HEK293T (cell line): ENCODE data around the gene SFSWAP.

Experiments
- CTCF ChIA-PET: fragments of 350-600 bp; formaldehyde crosslinking; extraction: SDS; loops from one replicate; lab custom pipeline; 2021; ENCODE audit warnings: antibody characterized with exemption, inconsistent platforms; lab: Yijun Ruan, JAX
- POLR2A ChIA-PET: fragments of 350-600 bp; formaldehyde crosslinking; extraction: SDS; loops from one replicate; lab custom pipeline; 2020; ENCODE audit warnings: antibody characterized with exemption, inconsistent platforms; lab: Yijun Ruan, JAX
- DNase-seq: peaks from one replicate; pipeline ENCODE4 v3.0.0; 2012; ENCODE audit warnings: mixed read lengths; ENCODE audit errors: extremely low spot score
- ARNT ChIP-seq: fragments of 450-650 bp; IDR thresholded peaks from 2 replicates; pipeline ENCODE4 v1.6.1; 2017; ENCODE audit warnings: mild to moderate bottlenecking
- BHLHE40 ChIP-seq: fragments of 450-650 bp; IDR thresholded peaks from 2 replicates; pipeline ENCODE4 v1.6.1; 2016; ENCODE audit warnings: mild to moderate bottlenecking, moderate library complexity, borderline replicate concordance
- CTBP1 ChIP-seq: fragments of 450-650 bp; IDR thresholded peaks from 2 replicates; pipeline ENCODE4 v1.6.1; 2016; ENCODE audit warnings: borderline replicate concordance
- ELF4 ChIP-seq: fragments of 450-650 bp; IDR thresholded peaks from 2 replicates; pipeline ENCODE4 v1.6.1; 2017; ENCODE audit warnings: antibody characterized with exemption
- FOXA1 ChIP-seq: fragments of 450-650 bp; IDR thresholded peaks from 2 replicates; pipeline ENCODE4 v1.6.1; 2016; ENCODE audit warnings: mild to moderate bottlenecking
- FOXK2 ChIP-seq: fragments of 450-650 bp; IDR thresholded peaks from 2 replicates; pipeline ENCODE4 v1.6.1; 2016; ENCODE audit warnings: mild to moderate bottlenecking
- FOXM1 ChIP-seq: fragments of 450-650 bp; IDR thresholded peaks from 2 replicates; pipeline ENCODE4 v1.6.1; 2017; ENCODE audit warnings: mild to moderate bottlenecking, borderline replicate concordance
- HDGF ChIP-seq: fragments of 450-650 bp; IDR thresholded peaks from 2 replicates; pipeline ENCODE4 v1.6.1; 2017; ENCODE audit warnings: antibody characterized with exemption, borderline replicate concordance
- L3MBTL2 ChIP-seq: fragments of 450-650 bp; conservative IDR thresholded peaks from 2 replicates; pipeline ENCODE4 v1.6.1; 2016; ENCODE audit warnings: mild to moderate bottlenecking
- LEF1 ChIP-seq: fragments of 450-650 bp; IDR thresholded peaks from 2 replicates; pipeline ENCODE4 v1.6.1; 2017; ENCODE audit warnings: mild to moderate bottlenecking, borderline replicate concordance
- NFRKB ChIP-seq: fragments of 450-650 bp; IDR thresholded peaks from 2 replicates; pipeline ENCODE4 v1.6.1; 2016; ENCODE audit warnings: mild to moderate bottlenecking, moderate library complexity
- PKNOX1 ChIP-seq: fragments of 450-650 bp; IDR thresholded peaks from 2 replicates; pipeline ENCODE4 v1.6.1; 2016
- SP1 ChIP-seq: fragments of 450-650 bp; IDR thresholded peaks from 2 replicates; pipeline ENCODE4 v1.6.1; 2017
- SUZ12 ChIP-seq: fragments of 450-650 bp; IDR thresholded peaks from 2 replicates; pipeline ENCODE4 v1.6.1; 2016; ENCODE audit warnings: mild to moderate bottlenecking
- TARDBP ChIP-seq: fragments of 450-650 bp; IDR thresholded peaks from 2 replicates; pipeline ENCODE4 v1.6.1; 2016
- ZNF384 ChIP-seq: fragments of 450-650 bp; IDR thresholded peaks from 2 replicates; pipeline ENCODE4 v1.6.1; 2016

SFSWAP gene

GRCh38 chr12:131843527-131843926 is 132.6 kb downstream of the SFSWAP start:
- ChIA-PET CTCF (interaction anchor here (0.7 kb wide), 1 partner anchor 13 kb away, joined by 3 read pairs; no protein-coding TSS in a partner anchor), POLR2A (no interaction called here)
- DNase-seq, result no peak
- TF ChIP-seq FOXM1 (no peak), SUZ12 (no peak), CTBP1 (no peak), NFRKB (no peak), HDGF (no peak), PKNOX1 (no peak), ARNT (no peak), FOXA1 (no peak), FOXK2 (no peak)

DNA sequence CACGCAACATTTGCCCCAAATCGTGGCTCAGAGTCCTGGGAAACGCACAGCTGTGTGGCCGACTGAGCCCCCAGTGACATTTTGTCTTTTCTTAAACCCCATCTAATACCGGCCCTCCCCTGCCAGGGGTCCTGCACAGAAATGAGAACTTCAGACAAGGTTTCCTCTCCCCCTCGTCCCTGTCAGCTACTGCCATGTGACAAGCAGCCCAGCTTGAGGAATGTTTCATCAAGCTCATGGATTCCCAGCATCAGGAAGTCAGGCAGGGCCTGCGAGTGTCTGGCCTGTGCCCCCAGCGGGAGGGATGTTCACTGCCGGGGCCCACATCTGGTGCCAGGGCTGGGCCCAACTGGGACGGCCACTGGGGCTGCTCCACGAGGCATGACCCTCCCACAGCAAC is 133.2 kb downstream of the SFSWAP start:
- ChIA-PET CTCF (no interaction called here), POLR2A (no interaction called here)
- no peak for DNase-seq
- no peak for TF ChIP-seq ARNT
- TF ChIP-seq NFRKB, result no peak
- no peak for TF ChIP-seq PKNOX1
- TF ChIP-seq TARDBP, result no peak
- no peak for TF ChIP-seq FOXA1
- no peak for TF ChIP-seq ELF4
- no peak for TF ChIP-seq FOXM1
- no peak for TF ChIP-seq BHLHE40
- no peak for TF ChIP-seq L3MBTL2
- no peak for TF ChIP-seq FOXK2
- no peak for TF ChIP-seq ZNF384
- TF ChIP-seq CTBP1, result no peak
- no peak for TF ChIP-seq SP1
- TF ChIP-seq SUZ12, result no peak
- TF ChIP-seq HDGF, result no peak
- no peak for TF ChIP-seq LEF1

- no peak for TF ChIP-seq ZNF384
- TF ChIP-seq BHLHE40, result no peak
- no peak for TF ChIP-seq ELF4
- no peak for TF ChIP-seq SP1
- no peak for TF ChIP-seq HDGF
- no peak for TF ChIP-seq FOXK2
- no peak for TF ChIP-seq CTBP1
- no peak for TF ChIP-seq ARNT
- no peak for TF ChIP-seq L3MBTL2
- no peak for TF ChIP-seq PKNOX1
- TF ChIP-seq TARDBP, result no peak
- no peak for TF ChIP-seq SUZ12
- no peak for TF ChIP-seq LEF1
- no peak for TF ChIP-seq FOXA1
- DNase-seq, result no peak
- ChIA-PET CTCF (no interaction called here), POLR2A (no interaction called here)
Measured at GRCh38 chr12:131844656-131845055, 133.8 kb downstream of the SFSWAP start.

- POLR2A ChIA-PET, result no interaction called here
- no peak for DNase-seq
- CTCF ChIA-PET, result no interaction called here
Measured at GRCh38 chr12:131845121-131845520, 134.2 kb downstream of the SFSWAP start.

GRCh38 chr12:131847456-131847855 is 136.6 kb downstream of the SFSWAP start:
- POLR2A ChIA-PET, result no interaction called here

More at GRCh38 chr12:131845121-131845520, 134.2 kb downstream of the SFSWAP start:
- no peak for TF ChIP-seq FOXA1
- no peak for TF ChIP-seq L3MBTL2
- TF ChIP-seq TARDBP, result no peak
- no peak for TF ChIP-seq ZNF384
- no peak for TF ChIP-seq SP1
- no peak for TF ChIP-seq SUZ12
- TF ChIP-seq PKNOX1, result no peak
- TF ChIP-seq ELF4, result no peak
- TF ChIP-seq FOXK2, result no peak
- TF ChIP-seq HDGF, result no peak
- TF ChIP-seq ARNT, result no peak
- TF ChIP-seq BHLHE40, result no peak
- TF ChIP-seq CTBP1, result no peak
- TF ChIP-seq FOXM1, result no peak

More at GRCh38 chr12:131847456-131847855, 136.6 kb downstream of the SFSWAP start:
- no peak for TF ChIP-seq TARDBP
- TF ChIP-seq ARNT, result no peak
- TF ChIP-seq L3MBTL2, result no peak
- TF ChIP-seq FOXK2, result no peak
- no peak for TF ChIP-seq ELF4
- TF ChIP-seq LEF1, result no peak
- no peak for TF ChIP-seq NFRKB
- TF ChIP-seq BHLHE40, result no peak
- TF ChIP-seq HDGF, result no peak
- no peak for TF ChIP-seq SUZ12
- no peak for TF ChIP-seq FOXM1
- TF ChIP-seq SP1, result no peak
- no peak for TF ChIP-seq PKNOX1
- no peak for TF ChIP-seq CTBP1
- no peak for TF ChIP-seq FOXA1
- no peak for TF ChIP-seq ZNF384
- CTCF ChIA-PET, result no interaction called here
- no peak for DNase-seq
